Measurements from ENCODE around the gene MRC2. TPM values are rescaled to one million over a fixed set of nuclear protein-coding genes. Genes with fewer than 3 reads are reported as not detected.

MRC2 gene
- total RNA-seq, 1 experiment from 2014 or later: 12.3 TPM

DNA sequence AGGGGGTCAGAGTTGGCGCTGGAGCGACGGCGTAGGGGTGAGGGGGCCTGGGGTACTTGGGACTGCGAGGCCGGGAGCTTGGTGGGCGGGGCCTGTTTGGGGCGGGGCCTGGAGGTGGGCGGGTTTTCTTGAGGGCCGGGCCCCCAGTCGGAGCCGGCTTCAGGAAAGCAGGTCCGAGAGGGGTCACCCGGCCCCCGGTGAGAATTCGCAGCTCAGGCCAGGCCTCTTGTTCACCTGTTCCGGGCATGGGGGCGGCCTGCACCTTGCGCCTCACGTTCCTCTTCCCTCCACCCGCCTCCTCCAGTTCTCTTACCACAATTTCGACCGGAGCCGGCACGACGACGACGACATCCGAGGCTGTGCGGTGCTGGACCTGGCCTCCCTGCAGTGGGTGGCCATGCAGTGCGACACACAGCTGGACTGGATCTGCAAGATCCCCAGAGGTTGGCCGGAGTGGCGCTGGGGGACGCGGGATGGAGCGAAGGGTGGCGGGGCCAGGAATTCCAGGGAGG, 52.5 kb downstream of the MRC2 start:
- ChIA-PET POLR2A (no interaction called here), CTCF (no interaction called here)
- intact Hi-C loops (cut with micrococcal nuclease): loop anchor here (10.0 kb wide), 1 partner anchor 935 kb away; no protein-coding TSS in a partner anchor
- no peaks in the 10 kb centered on the region for H3K36me3 Mint-ChIP-seq (ENCODE audit: insufficient read depth, unreplicated experiment)
- TF ChIP-seq, protein P1, sequence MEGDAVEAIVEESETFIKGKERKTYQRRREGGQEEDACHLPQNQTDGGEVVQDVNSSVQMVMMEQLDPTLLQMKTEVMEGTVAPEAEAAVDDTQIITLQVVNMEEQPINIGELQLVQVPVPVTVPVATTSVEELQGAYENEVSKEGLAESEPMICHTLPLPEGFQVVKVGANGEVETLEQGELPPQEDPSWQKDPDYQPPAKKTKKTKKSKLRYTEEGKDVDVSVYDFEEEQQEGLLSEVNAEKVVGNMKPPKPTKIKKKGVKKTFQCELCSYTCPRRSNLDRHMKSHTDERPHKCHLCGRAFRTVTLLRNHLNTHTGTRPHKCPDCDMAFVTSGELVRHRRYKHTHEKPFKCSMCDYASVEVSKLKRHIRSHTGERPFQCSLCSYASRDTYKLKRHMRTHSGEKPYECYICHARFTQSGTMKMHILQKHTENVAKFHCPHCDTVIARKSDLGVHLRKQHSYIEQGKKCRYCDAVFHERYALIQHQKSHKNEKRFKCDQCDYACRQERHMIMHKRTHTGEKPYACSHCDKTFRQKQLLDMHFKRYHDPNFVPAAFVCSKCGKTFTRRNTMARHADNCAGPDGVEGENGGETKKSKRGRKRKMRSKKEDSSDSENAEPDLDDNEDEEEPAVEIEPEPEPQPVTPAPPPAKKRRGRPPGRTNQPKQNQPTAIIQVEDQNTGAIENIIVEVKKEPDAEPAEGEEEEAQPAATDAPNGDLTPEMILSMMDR (IDR thresholded peaks at IDR 0.05; ENCODE audit: unreplicated experiment): no peak
- BruUV-seq (replicated peaks): no TSS peak
- no peaks in the 10 kb centered on the region for H3K4me1 Mint-ChIP-seq (ENCODE audit: insufficient read depth, unreplicated experiment)
- H3K9me3 Mint-ChIP-seq (ENCODE audit: unreplicated experiment): no peaks in the 10 kb centered on the region
- H3K4me3 Mint-ChIP-seq (ENCODE audit: unreplicated experiment): no peak overlapping the region
- DNase-seq (ENCODE audit: unreplicated experiment): no peak
- H3K27me3 Mint-ChIP-seq (ENCODE audit: insufficient read depth, unreplicated experiment): no peaks in the 10 kb centered on the region
- no peak overlapping the region for H3K27ac Mint-ChIP-seq (ENCODE audit: low read depth, unreplicated experiment)

GRCh38 chr17:62680541-62681052, 53.1 kb downstream of the MRC2 start:
- CTCF ChIA-PET: interaction anchor here (1.2 to 1.4 kb wide), 2 partner anchors 8 to 727 kb away, joined by 7 to 8 read pairs; no protein-coding TSS in a partner anchor
- Mint-ChIP-seq H3K4me1 (ENCODE audit: insufficient read depth, unreplicated experiment) (no peaks in the 10 kb centered on the region), H3K36me3 (ENCODE audit: insufficient read depth, unreplicated experiment) (no peaks in the 10 kb centered on the region), H3K27ac (ENCODE audit: low read depth, unreplicated experiment) (no peak overlapping the region), H3K27me3 (ENCODE audit: insufficient read depth, unreplicated experiment) (no peaks in the 10 kb centered on the region), H3K4me3 (ENCODE audit: unreplicated experiment) (no peak overlapping the region), H3K9me3 (ENCODE audit: unreplicated experiment) (no peaks in the 10 kb centered on the region)
- POLR2A ChIA-PET: interaction anchor here (1.3 kb wide), 1 partner anchor 8 kb away, joined by 3 read pairs; no protein-coding TSS in a partner anchor
- TF ChIP-seq, protein P1 (IDR thresholded peaks at IDR 0.05; ENCODE audit: unreplicated experiment): no peak
- BruUV-seq (replicated peaks): no TSS peak
- intact Hi-C loops (cut with micrococcal nuclease): no loop called here
- no peak for DNase-seq (ENCODE audit: unreplicated experiment)

GRCh38 chr17:62681061-62681938, 53.8 kb downstream of the MRC2 start:
- BruUV-seq (replicated peaks): no TSS peak
- no peaks in the 10 kb centered on the region for H3K36me3 Mint-ChIP-seq (ENCODE audit: insufficient read depth, unreplicated experiment)
- H3K9me3 Mint-ChIP-seq (ENCODE audit: unreplicated experiment): no peaks in the 10 kb centered on the region
- DNase-seq (ENCODE audit: unreplicated experiment): no peak
- TF ChIP-seq, protein P1 (IDR thresholded peaks at IDR 0.05; ENCODE audit: unreplicated experiment): no peak
- CTCF ChIA-PET: interaction anchor here (1.0 to 1.4 kb wide), 3 partner anchors 9 to 726 kb away, joined by 3 to 8 read pairs (median 7); no protein-coding TSS in a partner anchor
- intact Hi-C loops (cut with micrococcal nuclease): no loop called here
- POLR2A ChIA-PET: interaction anchor here (0.6 to 1.3 kb wide), 2 partner anchors 9 to 637 kb away, joined by 3 read pairs; no protein-coding TSS in a partner anchor
- no peak overlapping the region for H3K4me3 Mint-ChIP-seq (ENCODE audit: unreplicated experiment)
- no peaks in the 10 kb centered on the region for H3K27me3 Mint-ChIP-seq (ENCODE audit: insufficient read depth, unreplicated experiment)
- H3K27ac Mint-ChIP-seq (ENCODE audit: low read depth, unreplicated experiment): no peak overlapping the region
- H3K4me1 Mint-ChIP-seq (ENCODE audit: insufficient read depth, unreplicated experiment): no peaks in the 10 kb centered on the region

DNA sequence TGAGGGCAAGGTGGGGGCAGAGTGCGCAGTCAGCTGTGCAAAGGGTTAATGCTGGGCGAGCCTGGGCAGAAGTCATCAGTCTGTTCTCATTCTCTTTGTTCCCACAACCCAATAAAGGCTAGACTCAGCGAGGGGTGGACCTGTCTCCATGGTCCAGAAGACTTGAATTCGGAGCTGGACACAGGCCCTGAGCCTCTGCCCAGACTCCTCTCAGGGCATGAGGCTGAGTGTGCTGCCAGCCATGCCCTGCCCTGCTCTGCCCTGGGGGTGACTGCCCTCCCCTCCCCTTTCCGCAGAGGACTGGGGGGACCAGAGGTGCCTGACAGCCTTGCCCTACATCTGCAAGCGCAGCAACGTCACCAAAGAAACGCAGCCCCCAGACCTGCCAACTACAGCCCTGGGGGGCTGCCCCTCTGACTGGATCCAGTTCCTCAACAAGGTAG, 54.5 kb downstream of the MRC2 start:
- CTCF ChIA-PET: interaction anchor here (1.0 to 1.4 kb wide), 4 partner anchors 8 to 726 kb away, joined by 3 to 8 read pairs (median 8); no protein-coding TSS in a partner anchor
- H3K4me3 Mint-ChIP-seq (ENCODE audit: unreplicated experiment): no peak overlapping the region
- no peak overlapping the region for H3K27ac Mint-ChIP-seq (ENCODE audit: low read depth, unreplicated experiment)
- TF ChIP-seq, protein P1 (IDR thresholded peaks at IDR 0.05; ENCODE audit: unreplicated experiment): no peak
- no peaks in the 10 kb centered on the region for H3K4me1 Mint-ChIP-seq (ENCODE audit: insufficient read depth, unreplicated experiment)
- H3K9me3 Mint-ChIP-seq (ENCODE audit: unreplicated experiment): no peaks in the 10 kb centered on the region
- POLR2A ChIA-PET: interaction anchor here (0.6 kb wide), 1 partner anchor 636 kb away, joined by 3 read pairs; no protein-coding TSS in a partner anchor
- no peaks in the 10 kb centered on the region for H3K27me3 Mint-ChIP-seq (ENCODE audit: insufficient read depth, unreplicated experiment)
- DNase-seq (ENCODE audit: unreplicated experiment): no peak
- intact Hi-C loops (cut with micrococcal nuclease): no loop called here
- no TSS peak for BruUV-seq (replicated peaks)
- no peaks in the 10 kb centered on the region for H3K36me3 Mint-ChIP-seq (ENCODE audit: insufficient read depth, unreplicated experiment)

Data from MCF 10A (cell line).